ENCODE results near the gene CTIF. TPM values are rescaled to one million over a fixed set of nuclear protein-coding genes. Genes with fewer than 3 reads are reported as not detected.
A peak's percentile ranks its signal among the peaks of the same experiment; 100 is the strongest.
"Not testable (repeated sequence)": the region's sequence is repeated elsewhere in the genome, so short reads cannot be mapped to it uniquely, and the experiment has no call there.

The CTIF gene
- total RNA-seq, 6 donors from 2014 or later = 32.1 to 62.4 (median 47.8) TPM

GRCh38 chr18:48868468-48869466 is 329.9 kb downstream of the CTIF start:
- H3K27me3 ChIP-seq = no peaks in the 10 kb centered on the region
- ATAC-seq (ENCODE audit: low FRiP score in 2 of 2) (peak in 1 of 2 donors; percentile 27), DNase-seq (peak in 1 of 2 donors; percentile 64)
- peaks cover 0 to 3% (median 0%) of the 10 kb centered on the region in 4 donors for H3K9me3 ChIP-seq
- H3K4me1 ChIP-seq = peaks cover 0 to 24% (median 11%) of the 10 kb centered on the region in 4 donors
- TF ChIP-seq POLR2A (IDR thresholded peaks at IDR 0.05) (no peak), CTCF (IDR thresholded peaks at IDR 0.05) (no peak), POLR2AphosphoS5 (IDR thresholded peaks at IDR 0.05) (no peak), EP300 (IDR thresholded peaks at IDR 0.05) (no peak)
- WGBS, 2 donors = 59 to 63% methylated on average over 12 to 13 of the region's 14 CpGs
- H3K4me3 ChIP-seq = no peak overlapping the region
- peak overlapping the region in 1 of 4 donors; percentile 28 for H3K27ac ChIP-seq
- no peaks in the 10 kb centered on the region for H3K36me3 ChIP-seq

GRCh38 chr18:48869591-48869990 is 330.8 kb downstream of the CTIF start:
- H3K36me3 ChIP-seq = no peaks in the 10 kb centered on the region
- WGBS, 2 donors = 79 to 86% methylated on average over 4 to 5 of the region's 5 CpGs
- no peak for TF ChIP-seq POLR2A (IDR thresholded peaks at IDR 0.05)
- TF ChIP-seq CTCF (IDR thresholded peaks at IDR 0.05) = no peak
- no peak for TF ChIP-seq POLR2AphosphoS5 (IDR thresholded peaks at IDR 0.05)
- no peak for TF ChIP-seq EP300 (IDR thresholded peaks at IDR 0.05)
- no peaks in the 10 kb centered on the region for H3K27me3 ChIP-seq
- no peak overlapping the region for H3K4me3 ChIP-seq
- no peak overlapping the region for H3K27ac ChIP-seq
- no peak for DNase-seq
- peaks cover 0 to 3% (median 0%) of the 10 kb centered on the region in 4 donors for H3K9me3 ChIP-seq
- peaks cover 0 to 24% (median 11%) of the 10 kb centered on the region in 4 donors for H3K4me1 ChIP-seq
- no peak for ATAC-seq (ENCODE audit: low FRiP score in 2 of 2)

- ATAC-seq (ENCODE audit: low FRiP score in 2 of 2); H3K27me3 ChIP-seq; H3K27ac ChIP-seq; H3K9me3 ChIP-seq; H3K4me3 ChIP-seq; H3K36me3 ChIP-seq; DNase-seq: not testable (repeated sequence)
- 84 to 98% methylated on average over 4 to 13 of the region's 13 CpGs for WGBS, 2 donors
- H3K4me1 ChIP-seq = peaks cover 0 to 24% (median 11%) of the 10 kb centered on the region in 4 donors
Measured at GRCh38 chr18:48870926-48871325, 332.1 kb downstream of the CTIF start.

GRCh38 chr18:48871391-48872166 is 332.7 kb downstream of the CTIF start:
- no peak for TF ChIP-seq EP300 (IDR thresholded peaks at IDR 0.05)
- TF ChIP-seq CTCF (IDR thresholded peaks at IDR 0.05) = no peak
- TF ChIP-seq POLR2A (IDR thresholded peaks at IDR 0.05) = no peak
- TF ChIP-seq POLR2AphosphoS5 (IDR thresholded peaks at IDR 0.05) = no peak
- no peak for ATAC-seq (ENCODE audit: low FRiP score in 2 of 2)
- Histone ChIP-seq H3K27ac (no peak overlapping the region), H3K4me1 (peaks cover 0 to 19% (median 8%) of the 10 kb centered on the region in 4 donors), H3K36me3 (no peaks in the 10 kb centered on the region), H3K9me3 (no peaks in the 10 kb centered on the region), H3K27me3 (no peaks in the 10 kb centered on the region), H3K4me3 (no peak overlapping the region)
- WGBS, 2 donors = 93 to 95% methylated on average over 22 to 23 of the region's 23 CpGs
- no peak for DNase-seq
